HAP-1 (cell line): ENCODE results near the gene SASS6.
A peak's percentile ranks its signal among the peaks of the same experiment; 100 is the strongest.
"Not testable (repeated sequence)": the region's sequence is repeated elsewhere in the genome, so short reads cannot be mapped to it uniquely, and the experiment has no call there.

ENCODE experiments used
- DNase-seq, 2 experiments: peaks; one replicate each; pipeline ENCODE4 v3.0.0-alpha.2; 2016 to 2020; ENCODE audit warnings: low spot score in 2 of 2
- H3K27me3 ChIP-seq: fragments of 250-450 bp; sonication (Bioruptor Pico); 2 replicates; pipeline ENCODE4 v1.5.1; 2020; ENCODE audit warnings: low read depth, mild to moderate bottlenecking, moderate library complexity
- H3K36me3 ChIP-seq: fragments of 250-450 bp; sonication (Bioruptor Pico); replicated peaks from 2 replicates; pipeline ENCODE4 v1.5.1; 2020; ENCODE audit warnings: mild to moderate bottlenecking
- H3K4me1 ChIP-seq: fragments of 250-450 bp; sonication (Bioruptor Pico); 2 replicates; pipeline ENCODE4 v1.5.1; 2020; ENCODE audit warnings: mild to moderate bottlenecking
- H3K4me3 ChIP-seq: fragments of 250-450 bp; sonication (Bioruptor Pico); 2 replicates; pipeline ENCODE4 v1.5.1; 2020; ENCODE audit warnings: mild to moderate bottlenecking, moderate library complexity
- H3K9me3 ChIP-seq: fragments of 250-450 bp; sonication (Bioruptor Pico); 2 replicates; pipeline ENCODE4 v1.5.1; 2020; ENCODE audit warnings: mild to moderate bottlenecking, moderate library complexity
- in situ Hi-C: fragments of 300-500 bp; cut with MboI; formaldehyde crosslinking; loops from 3 replicates; pipeline ENCODE4 v1.14.3; 2020; ENCODE audit warnings: low sequenced_read_pairs, inconsistent platforms, mixed read lengths

Gene SASS6

GRCh38 chr1:100051401-100051800 is 81.3 kb downstream of the SASS6 start:
- Histone ChIP-seq H3K27me3 (no peaks in the 10 kb centered on the region), H3K4me1 (peaks cover 21% of the 10 kb centered on the region), H3K36me3 (peaks cover 4% of the 10 kb centered on the region; the same call in 1 of the 2 replicates), H3K9me3 (no peaks in the 10 kb centered on the region), H3K4me3 (no peak overlapping the region)
- in situ Hi-C loops = no loop called here
- DNase-seq = no peak

- Histone ChIP-seq H3K4me3 (no peak overlapping the region), H3K9me3 (no peaks in the 10 kb centered on the region), H3K4me1 (peaks cover 21% of the 10 kb centered on the region), H3K36me3 (peaks cover 4% of the 10 kb centered on the region; the same call in 1 of the 2 replicates), H3K27me3 (no peaks in the 10 kb centered on the region)
- DNase-seq = no peak
- in situ Hi-C loops = no loop called here
Observed at GRCh38 chr1:100050139-100050538, 82.6 kb downstream of the SASS6 start.

GRCh38 chr1:100047235-100047708 is 85.5 kb downstream of the SASS6 start:
- DNase-seq, in situ Hi-C loops, H3K9me3 ChIP-seq, H3K4me3 ChIP-seq, H3K27me3 ChIP-seq, H3K36me3 ChIP-seq: not testable (repeated sequence)
- peaks cover 17% of the 10 kb centered on the region for H3K4me1 ChIP-seq

- H3K27me3 ChIP-seq = no peaks in the 10 kb centered on the region
- H3K9me3 ChIP-seq = peaks cover 7% of the 10 kb centered on the region; the same call in 1 of the 2 replicates
- H3K36me3 ChIP-seq = peaks cover 12% of the 10 kb centered on the region; the same call in 1 of the 2 replicates
- in situ Hi-C loops = no loop called here
- no peak for DNase-seq
- no peak overlapping the region for H3K4me3 ChIP-seq
- peaks cover 26% of the 10 kb centered on the region for H3K4me1 ChIP-seq
Observed at GRCh38 chr1:100045206-100045605, 87.5 kb downstream of the SASS6 start.

GRCh38 chr1:100039591-100039990 is 93.1 kb downstream of the SASS6 start:
- Histone ChIP-seq H3K9me3 (peaks cover 5% of the 10 kb centered on the region; the same call in 1 of the 2 replicates), H3K36me3 (peaks cover 10% of the 10 kb centered on the region; the same call in 1 of the 2 replicates), H3K4me3 (peak overlapping the region; percentile 90), H3K4me1 (peaks cover 34% of the 10 kb centered on the region), H3K27me3 (no peaks in the 10 kb centered on the region)
- in situ Hi-C loops = loop anchor here (5.0 kb wide), 1 partner anchor 232 kb away; no protein-coding TSS in a partner anchor
- DNase-seq = no peak

GRCh38 chr1:100038660-100039287 is 94.0 kb downstream of the SASS6 start:
- peaks cover 10% of the 10 kb centered on the region; the same call in 1 of the 2 replicates for H3K36me3 ChIP-seq
- peaks cover 3% of the 10 kb centered on the region; the same call in 1 of the 2 replicates for H3K9me3 ChIP-seq
- H3K27me3 ChIP-seq = no peaks in the 10 kb centered on the region
- H3K4me1 ChIP-seq = peaks cover 34% of the 10 kb centered on the region
- in situ Hi-C loops = loop anchor here (5.0 kb wide), 1 partner anchor 231 kb away; no protein-coding TSS in a partner anchor
- peak; percentile 16 to 56 for DNase-seq
- peak overlapping the region; percentile 90 for H3K4me3 ChIP-seq

- peaks cover 34% of the 10 kb centered on the region for H3K4me1 ChIP-seq
- H3K9me3 ChIP-seq = no peaks in the 10 kb centered on the region
- H3K36me3 ChIP-seq = peaks cover 10% of the 10 kb centered on the region; the same call in 1 of the 2 replicates
- peak; percentile 70 to 88 for DNase-seq
- H3K4me3 ChIP-seq = peak overlapping the region; percentile 90
- in situ Hi-C loops = loop anchor here (5.0 kb wide), 1 partner anchor 231 kb away; no protein-coding TSS in a partner anchor
- no peaks in the 10 kb centered on the region for H3K27me3 ChIP-seq
Observed at GRCh38 chr1:100037927-100038659, 94.6 kb downstream of the SASS6 start.

GRCh38 chr1:100037656-100037926 is 95.1 kb downstream of the SASS6 start:
- Histone ChIP-seq H3K36me3 (peaks cover 10% of the 10 kb centered on the region; the same call in 1 of the 2 replicates), H3K4me3 (peak overlapping the region; percentile 90), H3K4me1 (peaks cover 34% of the 10 kb centered on the region), H3K9me3 (no peaks in the 10 kb centered on the region), H3K27me3 (no peaks in the 10 kb centered on the region)
- in situ Hi-C loops = loop anchor here (5.0 kb wide), 1 partner anchor 230 kb away; no protein-coding TSS in a partner anchor
- DNase-seq = no peak

GRCh38 chr1:100036718-100037655 is 95.7 kb downstream of the SASS6 start:
- Histone ChIP-seq H3K9me3 (no peaks in the 10 kb centered on the region), H3K36me3 (peaks cover 10% of the 10 kb centered on the region; the same call in 1 of the 2 replicates), H3K4me1 (peaks cover 34% of the 10 kb centered on the region), H3K27me3 (no peaks in the 10 kb centered on the region), H3K4me3 (peak overlapping the region; percentile 90)
- DNase-seq = peak; percentile 20 to 21
- in situ Hi-C loops = loop anchor here (5.0 kb wide), 1 partner anchor 230 kb away; no protein-coding TSS in a partner anchor

- no peak overlapping the region for H3K4me3 ChIP-seq
- H3K4me1 ChIP-seq = peaks cover 25% of the 10 kb centered on the region
- in situ Hi-C loops = loop anchor here (5.0 kb wide), 1 partner anchor 228 kb away; no protein-coding TSS in a partner anchor
- no peak for DNase-seq
- H3K27me3 ChIP-seq = no peaks in the 10 kb centered on the region
- H3K36me3 ChIP-seq = peaks cover 7% of the 10 kb centered on the region; the same call in 1 of the 2 replicates
- H3K9me3 ChIP-seq = no peaks in the 10 kb centered on the region
Observed at GRCh38 chr1:100035214-100035613, 97.5 kb downstream of the SASS6 start.

GRCh38 chr1:100034470-100034869 is 98.3 kb downstream of the SASS6 start:
- Histone ChIP-seq H3K9me3 (no peaks in the 10 kb centered on the region), H3K4me1 (peaks cover 19% of the 10 kb centered on the region), H3K4me3 (no peak overlapping the region), H3K27me3 (no peaks in the 10 kb centered on the region), H3K36me3 (peaks cover 7% of the 10 kb centered on the region; the same call in 1 of the 2 replicates)
- in situ Hi-C loops = no loop called here
- peak in 1 of 2 experiments; percentile 59 for DNase-seq
